Islet precursor cell (in vitro differentiated cells): ENCODE data around the gene PRKCQ.

Experiments
- DNase-seq: peaks from one replicate; pipeline ENCODE4 v3.0.0-alpha.2; 2018

PRKCQ gene

GRCh38 chr10:6516929-6517284 is 63.2 kb downstream of the PRKCQ start:
- no peak for DNase-seq

- no peak for DNase-seq
These were observed 63.7 kb downstream of the PRKCQ start for GRCh38 chr10:6516281-6516928.

GRCh38 chr10:6514844-6515780 is 65.0 kb downstream of the PRKCQ start:
- DNase-seq = no peak

GRCh38 chr10:6514180-6514579 is 65.9 kb downstream of the PRKCQ start:
- DNase-seq = no peak

- DNase-seq = no peak
These were observed 66.6 kb downstream of the PRKCQ start for GRCh38 chr10:6513476-6513875.

- DNase-seq = no peak
These were observed 67.9 kb downstream of the PRKCQ start for GRCh38 chr10:6512182-6512581.

DNA sequence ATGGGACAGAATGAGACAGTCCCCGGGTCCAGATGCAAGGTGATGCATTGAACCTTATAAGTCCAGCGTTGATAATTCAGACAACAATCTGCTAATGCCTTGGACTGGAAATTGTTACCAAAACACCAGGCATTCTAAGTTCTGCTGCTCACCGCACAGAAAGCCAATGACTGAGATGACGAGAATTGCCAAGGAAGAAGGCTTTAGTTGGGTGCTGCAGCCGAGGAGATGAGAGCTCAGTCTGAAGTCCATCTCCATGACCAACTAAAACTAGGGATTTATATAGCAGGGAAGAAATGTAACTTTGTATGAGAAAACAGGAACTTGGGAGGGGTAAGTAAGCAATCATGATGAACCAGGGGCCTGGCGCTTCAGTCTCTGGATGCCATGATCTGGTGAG is 68.7 kb downstream of the PRKCQ start:
- DNase-seq = no peak

GRCh38 chr10:6507311-6507710 is 72.8 kb downstream of the PRKCQ start:
- no peak for DNase-seq

DNA sequence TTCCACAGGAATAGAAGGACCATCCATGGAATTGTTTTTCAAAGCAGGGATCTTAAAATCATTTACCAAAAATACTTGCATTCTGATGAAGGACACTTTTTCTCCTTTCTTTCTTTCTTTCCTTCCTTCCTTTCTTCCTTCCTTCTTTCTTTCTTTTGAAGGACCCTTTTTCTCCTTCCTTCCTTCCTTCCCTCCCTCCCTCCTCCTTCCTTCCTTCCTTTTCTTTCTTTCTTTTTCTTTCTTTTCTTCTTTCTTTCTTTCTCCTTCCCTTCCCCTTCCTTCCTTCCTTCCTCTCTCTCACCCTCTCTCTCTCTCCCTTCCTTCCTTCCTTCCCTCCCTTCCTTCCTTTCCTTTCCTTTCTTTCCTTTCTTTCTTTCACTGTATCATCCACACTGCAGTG is 74.8 kb downstream of the PRKCQ start:
- DNase-seq = no peak

DNA sequence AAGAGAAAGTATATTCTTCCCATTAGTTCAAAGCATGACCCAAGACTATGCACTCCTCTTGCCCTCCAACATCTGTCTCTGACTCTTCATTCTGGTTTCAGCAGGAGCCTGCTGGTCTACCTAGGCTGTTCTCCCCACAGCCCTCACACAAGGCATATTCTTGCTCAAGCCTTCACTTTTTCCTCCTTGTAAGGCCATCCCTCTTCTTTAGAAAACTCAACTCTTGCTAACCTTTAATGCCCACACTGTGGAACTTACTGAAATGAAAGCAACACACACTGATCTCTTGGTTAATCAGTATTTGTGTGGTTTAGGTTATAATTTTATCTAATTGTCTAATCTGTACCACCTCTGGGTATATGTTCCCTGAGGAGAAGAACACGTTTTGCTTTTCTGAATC is 75.8 kb downstream of the PRKCQ start:
- DNase-seq = no peak

DNA sequence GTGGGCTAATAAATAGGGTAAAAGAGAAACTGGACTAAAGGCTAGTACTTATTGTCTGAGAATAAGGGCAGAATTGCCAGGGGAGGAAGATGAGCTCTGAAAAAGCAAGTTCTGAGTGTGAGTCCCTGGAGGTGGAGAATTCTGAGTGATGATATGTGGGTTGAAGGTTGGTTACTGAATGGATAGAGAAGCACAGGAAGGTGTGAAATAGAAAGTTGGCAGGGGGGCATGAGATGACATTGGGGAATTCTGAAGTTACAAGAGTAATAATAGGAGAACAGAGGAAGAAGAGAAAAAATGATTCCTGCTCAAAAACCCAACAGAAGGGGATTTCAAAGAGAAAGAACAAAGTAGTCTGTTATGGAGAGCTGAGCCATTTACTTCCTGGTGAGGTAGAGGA is 76.9 kb downstream of the PRKCQ start:
- no peak for DNase-seq

DNA sequence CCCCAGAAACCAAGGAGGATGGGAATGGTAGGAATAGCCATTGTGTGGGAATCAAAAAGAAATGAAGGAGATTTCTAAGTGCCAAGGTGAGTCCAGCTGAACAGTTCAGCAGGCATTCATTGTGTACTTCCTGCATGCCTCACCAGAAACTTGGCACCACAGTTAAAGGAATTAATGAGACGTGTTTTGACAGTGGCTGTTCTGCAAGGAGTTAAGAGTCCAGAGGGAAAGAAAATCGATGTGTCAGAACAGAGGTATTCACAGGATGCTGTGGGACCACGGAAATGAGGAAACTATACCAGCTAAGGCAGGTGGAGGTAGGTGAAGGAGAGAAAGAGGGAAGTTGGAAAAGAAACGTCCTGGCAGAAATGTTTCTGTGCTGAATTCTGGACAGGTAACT is 78.1 kb downstream of the PRKCQ start:
- DNase-seq = no peak

DNA sequence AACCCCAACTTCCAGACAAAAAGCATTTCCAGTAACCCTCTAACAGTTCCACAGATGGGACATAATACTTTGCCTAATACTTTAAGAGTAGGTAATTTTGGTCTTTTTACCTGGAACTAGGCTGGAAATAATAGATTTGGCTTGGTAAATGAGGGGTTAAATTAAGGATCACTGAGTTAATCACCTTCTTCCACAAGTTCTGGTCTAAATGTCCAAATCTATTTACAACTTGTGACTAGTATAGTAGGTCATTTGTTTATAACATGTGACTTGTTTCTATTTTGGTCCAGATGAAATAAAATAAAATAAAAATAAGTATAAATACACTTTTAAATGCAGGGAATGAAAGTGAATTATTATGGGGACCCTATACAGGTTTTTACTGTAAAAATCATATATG is 80.1 kb downstream of the PRKCQ start:
- no peak for DNase-seq

DNA sequence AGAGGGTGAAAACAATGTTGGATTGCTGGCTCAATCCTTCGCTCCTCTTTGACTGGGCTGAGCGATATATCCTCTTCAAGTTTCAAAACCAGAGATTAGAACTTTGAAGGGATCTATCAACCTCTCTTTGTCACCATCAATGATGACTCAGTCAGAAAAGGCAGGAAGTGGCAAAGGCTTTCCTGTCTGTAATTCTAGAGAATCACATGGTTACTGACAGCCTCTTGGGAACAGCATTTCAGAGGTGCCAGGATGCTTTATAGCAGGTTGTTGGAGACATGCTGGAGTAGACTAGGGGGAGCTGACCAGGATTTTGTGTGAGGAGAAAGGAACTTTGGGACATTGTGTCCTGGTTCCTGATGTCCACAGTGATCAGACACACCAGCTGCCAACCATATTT is 81.3 kb downstream of the PRKCQ start:
- no peak for DNase-seq

GRCh38 chr10:6497620-6498019 is 82.5 kb downstream of the PRKCQ start:
- no peak for DNase-seq

GRCh38 chr10:6494936-6495592 is 85.0 kb downstream of the PRKCQ start:
- DNase-seq = no peak

- no peak for DNase-seq
These were observed 85.6 kb downstream of the PRKCQ start for GRCh38 chr10:6494442-6494819.

DNA sequence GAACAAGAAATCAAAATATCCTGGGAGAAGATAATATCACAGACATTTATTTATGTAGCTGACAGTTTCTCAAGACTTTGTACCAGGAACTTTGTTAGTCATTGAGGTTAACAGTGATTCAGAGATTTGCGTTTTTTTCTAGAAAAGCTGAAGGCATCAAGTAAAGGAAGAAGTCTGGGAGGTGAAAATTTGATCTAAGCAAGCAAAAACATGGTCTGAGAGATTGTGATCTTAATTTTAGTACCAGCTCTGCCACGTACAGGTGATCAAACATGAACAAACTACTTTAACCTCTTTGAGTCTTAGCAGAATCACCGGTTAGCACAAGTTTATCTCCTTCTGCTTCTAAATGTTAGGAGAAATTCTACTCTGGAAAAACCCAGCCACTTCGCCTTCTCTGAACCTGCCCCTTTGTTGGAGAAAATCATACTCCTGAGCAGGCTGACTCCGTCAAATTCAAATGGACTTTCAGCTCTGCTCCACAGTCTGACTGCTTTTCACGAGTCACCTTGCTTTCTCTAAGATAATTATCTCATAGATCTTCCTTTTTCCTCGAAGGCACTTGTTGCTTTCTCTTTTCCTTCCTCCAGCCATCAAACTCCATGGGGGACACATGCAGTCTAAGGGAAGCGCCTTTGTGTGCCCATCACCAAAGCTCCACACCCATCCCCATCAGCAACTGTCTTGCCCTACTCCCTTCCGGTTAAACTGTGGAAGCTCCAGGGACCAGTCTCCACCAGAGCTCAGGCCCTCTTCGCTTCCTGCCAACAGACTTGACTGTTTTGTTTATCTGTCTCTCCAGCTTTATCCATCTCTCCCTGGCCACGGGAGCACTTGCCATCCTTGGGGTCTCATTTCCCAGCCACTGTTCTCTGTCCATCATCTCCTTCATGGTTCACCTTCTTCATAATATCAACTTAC is 86.3 kb downstream of the PRKCQ start:
- no peak for DNase-seq

DNA sequence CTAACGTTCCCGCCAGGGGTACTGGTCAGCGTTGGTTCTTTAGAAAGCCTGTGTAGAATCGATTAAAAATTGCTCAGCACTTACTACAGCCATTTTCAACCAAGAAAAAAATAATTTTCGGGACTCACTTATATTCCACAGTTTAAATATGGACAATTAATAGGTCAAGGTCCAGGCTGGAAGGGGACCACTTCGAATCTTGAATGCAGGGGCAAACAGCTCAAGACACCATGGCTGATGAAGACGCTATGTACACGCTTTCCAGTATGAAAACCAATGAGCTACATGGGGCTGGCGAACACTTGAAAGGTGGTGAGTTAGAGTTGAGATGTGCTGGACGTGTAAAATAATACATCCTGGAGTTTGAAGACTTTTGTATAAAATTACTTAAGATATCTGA is 87.2 kb downstream of the PRKCQ start:
- no peak for DNase-seq

GRCh38 chr10:6491841-6492609 is 88.1 kb downstream of the PRKCQ start:
- DNase-seq = no peak

DNA sequence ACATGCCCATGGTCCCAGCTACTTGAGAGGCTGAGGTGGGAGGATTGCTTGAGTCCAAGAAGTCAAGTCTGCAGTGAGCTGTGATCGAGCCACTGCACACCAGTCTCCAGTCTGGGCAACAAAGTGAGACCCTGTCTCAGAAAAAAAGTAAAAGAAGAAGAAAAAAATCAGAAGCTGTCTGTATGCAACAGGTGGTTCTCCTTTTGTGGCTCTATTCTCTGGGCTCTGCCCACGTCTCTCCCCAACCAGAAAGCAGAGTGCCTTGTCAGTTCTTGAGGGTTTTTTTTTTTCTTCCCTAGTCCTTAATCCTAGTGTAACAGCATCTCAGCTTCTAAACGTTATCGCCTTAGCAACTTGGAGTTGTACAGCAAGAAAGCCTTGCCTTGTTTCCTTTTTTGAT is 89.5 kb downstream of the PRKCQ start:
- no peak for DNase-seq

GRCh38 chr10:6487920-6488319 is 92.2 kb downstream of the PRKCQ start:
- no peak for DNase-seq
